GM19035 (cell line): ENCODE results near the gene FGD6.
"Not testable (repeated sequence)": the region's sequence is repeated elsewhere in the genome, so short reads cannot be mapped to it uniquely, and the experiment has no call there.

ENCODE experiments used
- ATAC-seq: cut with Tn5 transposase; IDR thresholded peaks from one replicate; pipeline ENCODE4 v1.9.1; 2021; ENCODE audit not compliant: unreplicated experiment

The FGD6 gene

DNA sequence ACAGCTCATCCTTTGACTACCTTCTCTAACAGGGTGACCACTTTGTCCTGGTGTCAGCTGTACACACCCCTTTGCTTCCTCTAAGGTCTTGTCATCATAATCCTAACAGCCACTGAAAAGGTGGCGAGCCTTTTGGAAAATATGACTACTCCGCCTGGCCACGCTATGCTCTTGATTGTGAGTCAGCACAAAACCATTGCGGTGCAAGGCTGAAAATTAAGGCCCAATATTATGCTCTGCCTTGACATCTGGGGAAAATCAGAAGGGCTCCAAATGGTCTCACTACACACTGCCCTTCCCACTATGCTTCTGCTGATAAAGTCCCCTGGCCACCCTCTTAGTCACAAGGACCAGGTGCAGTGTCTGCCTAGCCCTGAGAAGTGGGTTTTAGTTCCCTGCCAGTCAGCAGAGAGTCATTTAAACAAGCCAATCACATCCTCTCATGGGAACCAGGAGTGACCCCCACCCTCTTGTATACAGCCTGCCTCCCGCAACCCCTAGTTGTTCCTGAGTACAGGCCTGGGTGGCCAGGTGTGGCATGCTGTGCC, 34.3 kb downstream of the FGD6 start:
- ATAC-seq = peak; percentile 74

DNA sequence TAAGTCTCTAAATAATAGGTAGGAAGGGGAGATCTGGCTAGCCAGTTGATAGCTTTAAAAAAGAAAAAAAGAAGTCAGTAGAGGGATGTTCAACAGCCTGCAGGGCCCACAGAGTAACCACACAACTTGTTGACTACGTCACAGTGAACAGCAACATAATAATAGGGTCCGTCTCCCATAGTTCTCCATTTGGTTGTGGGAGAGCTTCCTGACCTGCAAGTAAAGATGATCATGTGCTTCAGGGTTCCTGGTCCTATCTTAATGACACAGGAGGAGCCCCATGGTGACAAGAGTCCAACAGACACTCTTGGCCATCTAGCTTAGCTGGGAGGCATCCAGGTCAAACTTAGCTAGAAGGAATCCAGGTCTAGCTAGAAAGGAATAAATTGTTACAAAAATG, 36.2 kb downstream of the FGD6 start:
- no peak for ATAC-seq

DNA sequence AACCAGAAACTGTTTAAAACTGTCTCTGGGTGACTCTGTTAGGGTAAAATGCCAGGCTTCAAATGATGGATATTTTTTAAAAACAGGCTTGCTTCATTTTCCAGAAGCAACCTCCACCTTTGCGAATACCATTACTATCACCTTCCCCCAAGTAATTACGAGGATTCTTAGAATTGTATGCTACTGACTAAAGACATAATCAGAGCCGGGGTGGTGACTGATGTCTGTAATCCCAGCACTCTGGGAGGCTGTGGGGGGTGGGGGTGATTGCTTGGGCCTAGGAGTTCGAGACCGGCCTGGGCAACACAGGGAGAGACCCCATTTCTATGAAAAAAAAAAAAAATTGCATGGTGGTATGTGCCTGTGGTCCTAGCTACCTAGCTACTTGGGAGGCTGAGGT, 38.3 kb downstream of the FGD6 start:
- no peak for ATAC-seq

DNA sequence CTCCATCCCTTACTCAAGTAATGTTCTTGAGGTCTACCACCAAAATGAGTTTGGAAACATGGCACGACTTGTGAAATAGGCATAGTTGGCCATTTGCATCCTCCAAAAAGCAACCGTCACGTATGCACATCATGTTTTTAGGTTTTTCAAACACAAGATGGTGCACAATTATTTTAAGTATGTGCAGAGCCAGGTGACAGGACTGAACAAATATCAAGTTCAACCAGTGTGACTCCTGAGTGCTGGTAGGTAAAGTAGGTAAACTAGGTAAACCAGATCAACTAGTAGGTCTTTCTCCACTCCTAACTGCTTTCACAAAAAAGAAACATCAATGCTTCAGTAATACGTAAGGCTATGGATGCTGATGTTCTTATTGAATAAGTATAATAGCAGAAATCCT, 39.1 kb downstream of the FGD6 start:
- no peak for ATAC-seq

DNA sequence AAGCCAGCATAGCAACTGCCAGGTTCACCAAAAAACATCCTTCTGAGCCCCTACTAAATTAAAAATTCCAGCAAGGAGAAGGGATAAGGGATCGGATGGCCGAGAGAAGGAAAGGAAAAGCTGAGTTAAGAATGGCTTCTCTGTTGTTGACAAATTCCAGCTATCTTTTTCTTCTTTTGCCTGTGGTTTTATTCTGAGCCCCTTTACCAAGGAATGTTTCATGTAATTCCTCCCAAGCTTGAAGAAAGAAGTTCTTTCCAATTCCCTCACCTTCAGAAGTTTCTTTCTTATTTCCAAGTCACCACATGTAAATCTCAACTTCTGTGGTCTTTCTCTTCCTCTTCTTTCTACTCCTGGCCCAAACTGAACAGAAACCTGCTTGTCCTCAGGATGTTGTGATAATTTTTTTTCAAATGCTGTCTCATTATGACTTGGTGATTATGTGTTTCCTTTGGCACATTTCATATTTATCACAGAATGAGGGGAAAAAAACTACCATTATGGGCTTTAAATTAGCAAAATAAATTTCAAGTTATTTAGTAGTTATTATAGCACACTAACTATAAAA, 40.0 kb downstream of the FGD6 start:
- ATAC-seq = no peak

DNA sequence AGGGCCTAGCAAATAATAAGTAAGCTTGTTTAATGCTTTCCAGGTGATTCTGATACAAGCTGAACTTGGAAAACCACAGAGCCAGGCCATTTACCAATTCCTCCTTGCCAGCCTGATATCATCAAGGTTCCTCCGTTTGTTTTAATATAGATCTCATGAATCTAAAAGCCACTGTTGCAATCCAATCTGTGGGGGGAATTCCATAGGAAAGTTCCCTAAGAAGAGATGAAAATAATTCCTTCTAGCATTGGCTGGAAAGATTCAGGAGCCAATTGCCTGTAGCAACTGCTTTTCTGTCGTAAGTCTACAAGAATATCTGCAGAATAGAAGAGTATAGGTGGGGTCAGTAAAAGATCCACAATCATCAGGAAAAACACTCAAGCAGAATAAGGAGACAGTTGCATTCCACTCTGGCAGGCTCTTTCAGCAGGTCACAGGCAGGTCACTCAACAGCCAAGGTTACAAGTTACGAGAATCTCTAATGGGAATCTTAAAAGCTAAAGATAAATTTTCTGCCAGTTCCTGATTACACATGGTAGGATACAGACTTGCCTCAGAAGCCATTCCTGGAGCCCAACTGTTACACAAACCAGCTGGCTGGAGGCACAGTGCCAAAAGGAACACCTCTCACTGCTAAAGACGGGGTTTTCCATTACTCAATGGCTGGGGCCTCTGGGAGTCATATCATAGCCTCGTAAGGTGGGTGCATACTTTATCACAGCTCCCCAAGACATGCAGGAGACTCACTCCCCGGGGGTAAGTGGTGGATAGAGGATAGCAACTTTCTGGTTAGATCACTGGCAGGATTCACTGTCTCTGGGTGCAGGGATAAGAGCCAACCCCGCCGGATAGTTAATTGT, 43.6 kb downstream of the FGD6 start:
- ATAC-seq = no peak

DNA sequence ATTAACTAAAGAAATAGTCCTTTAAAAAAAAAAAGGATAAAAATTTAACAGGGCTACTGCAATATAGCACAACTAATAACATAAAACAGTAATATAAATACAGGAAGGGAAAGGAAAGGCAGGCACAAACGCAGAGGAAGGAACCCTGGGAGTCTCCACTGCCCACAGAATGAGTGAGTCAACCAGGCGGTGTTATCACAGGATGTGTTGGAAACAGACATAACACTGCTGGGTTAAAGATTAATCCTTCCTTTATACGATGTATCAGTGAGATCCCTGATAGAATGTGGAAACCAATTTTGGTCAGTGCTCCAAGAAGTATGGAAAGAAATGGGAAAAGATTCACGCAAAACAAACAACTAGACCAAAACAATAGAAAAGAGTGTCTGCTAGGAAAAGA, 47.9 kb downstream of the FGD6 start:
- no peak for ATAC-seq

DNA sequence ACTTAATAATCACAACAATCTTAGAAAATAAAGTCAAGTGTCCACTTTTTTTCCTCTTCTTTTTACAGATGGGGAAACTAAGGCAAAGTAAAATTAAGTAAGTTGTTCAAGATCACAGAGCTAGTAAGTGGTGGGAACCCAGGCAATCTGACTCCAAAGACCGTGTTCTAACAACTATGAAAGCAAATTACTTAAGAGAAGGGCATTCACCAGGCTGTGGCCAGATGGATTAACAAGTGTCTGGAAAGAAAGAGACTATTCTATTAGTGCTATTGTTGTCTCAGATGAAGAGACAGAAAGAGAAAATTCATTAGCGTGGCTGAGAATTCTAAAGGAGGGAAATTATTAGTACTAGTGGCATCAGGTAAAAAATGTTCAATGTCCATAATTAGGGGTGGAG, 48.5 kb downstream of the FGD6 start:
- ATAC-seq = no peak

DNA sequence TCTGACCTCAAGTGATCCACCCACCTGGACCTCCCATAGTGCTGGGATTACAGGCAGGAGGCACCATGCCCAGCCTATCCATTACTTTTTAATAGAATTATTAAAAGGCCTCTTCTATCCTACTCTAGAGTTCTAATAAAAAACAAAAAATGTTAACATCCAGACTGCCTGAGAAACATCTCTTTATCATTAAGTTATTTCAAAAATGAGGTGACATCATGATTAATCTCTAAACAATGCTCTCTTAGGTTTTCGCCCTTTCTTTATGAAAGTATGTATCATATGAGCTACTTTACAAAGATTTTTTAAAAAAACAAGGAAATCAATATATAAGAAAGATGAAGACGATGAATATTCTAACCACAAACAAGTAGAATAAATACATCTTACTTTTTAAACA, 52.6 kb downstream of the FGD6 start:
- no peak for ATAC-seq

DNA sequence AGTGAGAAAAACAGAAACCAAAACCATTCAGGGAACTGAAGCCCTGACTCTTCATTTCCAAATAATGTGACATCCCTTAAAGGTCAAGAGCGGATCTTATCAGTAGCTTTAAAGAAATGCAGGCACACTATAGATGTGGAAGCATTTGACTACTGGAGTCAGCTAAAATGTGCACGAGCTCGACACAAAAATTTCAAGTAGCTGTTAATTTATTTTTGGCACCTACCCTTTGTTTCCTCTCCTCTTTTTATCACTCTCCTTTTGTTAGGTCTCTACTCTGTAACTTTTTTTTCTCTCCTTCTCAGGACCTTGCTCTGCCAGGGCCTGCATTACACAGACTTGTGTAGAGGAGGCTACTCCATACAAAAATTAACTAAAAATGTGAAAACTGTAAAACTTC, 58.3 kb downstream of the FGD6 start:
- ATAC-seq = no peak

DNA sequence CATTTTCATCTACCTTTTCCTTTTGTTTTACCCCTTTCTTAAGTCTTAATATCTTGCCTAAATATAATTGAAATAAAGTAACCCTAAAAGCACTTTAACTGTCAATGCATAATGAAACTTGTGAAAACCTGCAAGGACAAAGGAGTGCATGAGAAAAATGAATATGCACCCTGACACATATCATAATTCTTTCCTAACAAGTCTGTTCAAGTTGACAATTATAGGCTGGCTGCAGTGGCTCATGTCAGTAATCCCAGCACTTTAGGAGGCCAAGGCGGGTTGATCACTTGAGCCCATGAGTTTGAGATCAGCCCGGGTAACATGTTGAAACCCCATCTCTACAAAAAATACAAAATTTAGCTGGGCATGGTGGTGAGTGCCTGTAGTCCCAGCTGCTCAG, 65.4 kb downstream of the FGD6 start:
- ATAC-seq = no peak

DNA sequence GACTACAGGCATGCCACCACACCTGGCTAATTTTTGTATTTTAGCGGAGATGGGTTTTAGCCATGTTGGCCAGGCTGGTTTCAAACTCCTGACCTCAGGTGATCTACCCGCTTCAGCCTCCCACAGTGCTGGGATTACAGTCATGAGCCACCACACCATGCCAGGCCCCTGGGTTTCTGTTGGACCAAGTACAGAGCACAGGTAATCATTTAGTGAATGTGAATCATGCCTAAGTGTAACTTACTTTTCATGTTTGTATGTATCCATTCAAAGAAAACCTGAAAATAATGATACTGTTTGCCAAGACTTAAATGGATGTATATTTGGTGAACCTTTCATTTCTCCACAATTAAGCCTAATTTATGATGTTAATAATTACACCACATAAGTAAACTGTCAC, 65.9 kb downstream of the FGD6 start:
- no peak for ATAC-seq

DNA sequence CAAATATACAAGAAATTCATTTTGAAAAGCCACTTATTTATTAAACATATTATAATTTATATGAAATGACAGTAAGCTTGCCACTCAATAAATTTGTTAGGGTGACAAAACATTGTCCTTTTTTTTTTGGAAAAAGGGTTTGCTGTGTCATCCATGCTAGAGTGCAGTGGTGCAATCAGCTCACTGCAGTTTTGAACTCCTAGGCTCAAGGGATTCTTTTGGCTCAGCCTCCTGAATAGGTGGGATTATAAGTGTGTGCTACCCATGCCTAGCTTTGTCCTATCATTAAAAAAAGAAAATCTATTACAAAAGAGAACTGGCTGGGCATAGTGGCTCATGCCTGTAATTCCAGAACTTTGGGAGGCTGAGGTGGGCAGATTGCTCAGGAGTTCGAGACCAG, 66.8 kb downstream of the FGD6 start:
- ATAC-seq = no peak

DNA sequence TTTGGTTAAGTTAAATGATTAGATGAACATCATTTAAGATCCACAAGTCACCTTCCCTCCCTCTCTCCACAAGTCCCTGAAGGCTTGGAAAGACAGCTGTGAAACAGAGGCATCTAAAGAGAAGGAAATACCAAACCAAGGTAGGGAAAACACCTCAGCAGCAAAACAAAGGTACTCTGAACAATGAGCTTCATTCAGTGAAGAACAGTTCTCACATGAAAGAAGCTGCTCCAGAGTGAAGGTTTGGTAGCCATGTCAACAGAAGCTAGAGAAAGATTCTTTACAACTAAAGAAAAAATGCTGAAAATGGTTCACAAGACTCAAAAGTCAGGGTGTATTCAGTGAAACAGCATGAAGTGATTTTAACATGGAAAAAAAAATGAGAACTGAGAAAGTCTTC, 69.4 kb downstream of the FGD6 start:
- no peak for ATAC-seq

DNA sequence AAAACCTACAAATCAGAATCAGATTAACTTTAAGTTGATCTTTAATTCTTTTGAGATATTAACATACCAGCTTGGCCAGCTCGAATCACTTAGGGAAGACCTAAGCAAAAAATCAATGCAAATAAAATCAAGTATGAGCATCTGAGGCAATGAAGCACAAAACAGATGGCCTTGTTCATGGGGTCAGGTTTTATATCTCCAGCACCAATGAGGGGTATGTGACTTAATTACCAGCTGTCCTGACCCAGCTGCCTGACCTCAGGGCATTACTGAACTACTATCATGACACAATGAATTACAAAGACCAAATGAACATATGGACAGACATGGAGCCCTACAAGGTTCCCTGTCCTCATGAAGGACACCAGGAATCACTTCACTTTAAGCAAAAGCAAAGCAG, 70.5 kb downstream of the FGD6 start:
- ATAC-seq = no peak

DNA sequence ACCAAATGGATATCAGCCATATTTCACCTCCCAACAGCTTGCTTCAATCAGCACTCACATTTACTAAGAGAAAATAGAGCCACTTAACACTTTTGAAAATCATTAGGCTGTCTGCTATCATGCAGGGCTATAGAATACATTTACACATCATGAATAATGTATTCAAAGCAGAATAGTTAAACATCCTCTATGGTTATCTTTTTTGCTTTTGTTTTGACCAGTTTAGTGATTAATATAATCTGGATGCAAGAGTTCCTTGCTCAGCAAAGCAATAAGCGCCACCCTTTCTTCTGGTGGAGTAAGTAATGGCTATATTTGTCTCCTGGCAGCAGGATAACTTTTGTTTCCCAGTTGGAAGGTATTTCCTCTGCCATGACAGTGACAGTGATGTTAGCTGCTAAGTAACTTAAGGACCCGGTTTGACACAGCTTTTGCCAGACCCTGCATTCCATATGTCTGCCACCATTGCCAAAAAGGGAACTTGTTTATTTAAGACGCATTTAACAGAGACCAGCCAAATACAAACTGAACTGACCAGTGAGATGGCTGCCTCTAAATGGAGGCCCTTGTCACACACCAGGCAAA, 73.6 kb downstream of the FGD6 start:
- ATAC-seq = no peak

DNA sequence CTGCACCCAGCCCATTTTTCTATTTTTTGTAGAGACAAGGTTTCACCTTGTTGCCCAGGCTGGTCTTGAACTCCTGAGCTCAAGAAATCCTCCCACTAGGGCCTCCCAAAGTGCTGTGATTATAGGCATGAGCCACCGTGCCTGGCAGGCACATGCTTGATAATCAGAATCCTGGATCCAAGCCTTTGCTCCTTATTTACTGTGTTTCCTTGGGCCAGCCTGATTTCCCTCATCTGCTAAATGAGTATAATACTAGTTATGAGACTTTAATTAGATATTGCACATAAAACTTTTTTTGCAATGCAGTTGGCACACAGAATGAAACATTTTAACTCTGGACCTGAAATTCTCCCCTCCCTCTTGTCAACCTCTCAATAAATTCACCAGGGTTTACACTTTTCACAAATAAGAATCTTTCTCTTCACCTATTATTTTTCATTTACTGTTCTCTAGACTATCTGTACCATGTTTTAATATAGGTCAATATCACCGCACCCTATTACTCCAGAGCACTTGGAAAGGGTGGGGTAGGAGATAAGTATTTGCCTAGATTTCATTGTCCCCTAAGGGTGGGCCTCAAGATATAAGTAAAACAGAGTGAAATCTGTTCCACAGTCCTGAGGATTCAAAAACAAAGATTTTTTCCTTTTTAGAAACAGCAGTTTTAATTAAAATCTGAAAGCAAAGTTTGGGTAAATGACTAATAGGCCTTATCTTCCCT, 74.7 kb downstream of the FGD6 start:
- ATAC-seq = no peak

DNA sequence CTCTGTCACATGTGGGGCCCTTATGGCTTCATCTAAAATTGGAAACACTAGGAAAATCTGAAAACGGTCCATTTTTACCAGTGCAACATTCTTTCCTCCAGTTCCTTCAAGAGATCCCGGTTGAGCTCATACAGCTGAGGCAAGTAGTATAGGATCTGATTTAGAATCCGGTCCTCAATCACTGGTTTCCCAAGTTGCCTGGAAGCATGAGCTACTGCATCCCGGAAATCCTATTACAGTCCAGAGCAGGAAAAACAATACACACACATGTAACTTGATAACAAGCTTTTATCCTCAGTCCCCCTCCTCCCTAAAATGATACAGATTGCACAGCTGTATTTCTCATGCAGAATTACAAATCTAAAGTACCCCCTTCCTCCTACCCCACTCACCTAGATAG, 76.0 kb downstream of the FGD6 start:
- ATAC-seq = no peak

DNA sequence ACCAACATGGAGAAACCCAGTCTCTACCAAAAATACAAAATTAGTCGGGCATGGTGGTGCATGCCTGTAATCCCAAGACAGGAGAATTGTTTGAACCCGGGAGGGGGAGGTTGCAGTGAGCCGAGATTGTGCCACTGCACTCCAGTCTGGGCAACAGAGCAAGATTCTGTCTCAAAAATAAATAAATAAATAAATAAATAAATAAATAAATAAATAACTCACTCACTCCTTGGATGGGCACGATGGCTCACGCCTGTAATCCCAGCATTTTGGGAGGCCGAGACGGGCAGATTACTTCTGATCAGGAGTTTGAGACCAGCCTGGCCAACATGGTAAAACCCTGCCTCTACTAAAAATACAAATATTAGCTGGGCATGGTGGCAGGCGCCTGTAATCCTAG, 79.2 kb downstream of the FGD6 start:
- ATAC-seq = not testable (repeated sequence)

DNA sequence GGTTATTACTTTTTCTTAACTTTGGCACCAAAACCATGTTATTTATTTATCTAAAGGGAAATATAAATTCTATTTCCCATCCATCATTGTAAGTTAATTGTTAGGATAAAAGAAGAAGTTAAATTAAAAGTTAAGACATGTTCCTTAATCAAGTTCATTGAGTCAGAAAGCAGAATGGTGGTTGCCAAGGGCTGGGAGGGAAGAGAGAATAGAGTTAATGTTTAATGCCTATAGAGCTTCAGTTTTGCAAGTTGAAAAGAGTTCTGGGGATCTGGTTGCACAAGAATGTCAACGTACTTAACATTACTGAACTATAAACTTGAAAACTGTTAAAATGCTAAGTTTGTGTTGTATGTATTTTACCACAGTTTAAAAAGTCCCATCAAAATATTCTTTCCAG, 80.7 kb downstream of the FGD6 start:
- ATAC-seq = no peak

DNA sequence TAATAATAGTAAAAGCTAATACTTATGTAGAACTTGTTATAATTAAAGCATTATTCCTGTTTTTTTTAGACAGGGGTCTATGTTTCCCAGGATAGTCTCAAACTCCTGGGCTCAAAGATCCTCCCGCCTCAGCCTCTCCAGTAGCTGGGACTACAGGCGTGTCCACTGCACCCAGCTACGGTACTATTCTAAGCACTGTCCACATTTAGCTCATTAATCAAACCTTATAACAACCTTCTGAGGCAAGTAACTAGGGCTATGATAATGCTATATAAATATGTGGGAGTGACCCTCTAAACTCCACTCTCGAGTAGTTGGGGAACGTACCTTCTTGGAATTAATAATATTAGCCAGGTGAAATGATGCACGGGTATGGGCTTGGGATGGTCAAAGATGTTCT, 83.2 kb downstream of the FGD6 start:
- no peak for ATAC-seq
